Neuronal stem cell (in vitro differentiated cells): ENCODE results near the gene ENG.
A peak's percentile ranks its signal among the peaks of the same experiment; 100 is the strongest.

Experiments
- DNase-seq: peaks from one replicate; pipeline ENCODE4 v3.0.0-alpha.2; 2013; ENCODE audit warnings: low spot score
- H2AFZ ChIP-seq: one replicate; pipeline ENCODE4 v1.6.1; 2013; ENCODE audit warnings: mild to moderate bottlenecking, low read length, inconsistent platforms
- H2AK5ac ChIP-seq: 2 replicates; pipeline ENCODE4 v1.6.1; 2013; ENCODE audit warnings: low read depth, mild to moderate bottlenecking, inconsistent platforms, low read length, moderate library complexity, mixed read lengths
- H2BK120ac ChIP-seq: 2 replicates; pipeline ENCODE4 v1.6.1; 2013; ENCODE audit warnings: low read depth, mild to moderate bottlenecking, inconsistent platforms, low read length, moderate library complexity, mixed read lengths
- H2BK12ac ChIP-seq: one replicate; pipeline ENCODE4 v1.6.1; 2013; ENCODE audit warnings: low read length, inconsistent platforms
- H2BK15ac ChIP-seq: 2 replicates; pipeline ENCODE4 v1.6.1; 2013; ENCODE audit warnings: mild to moderate bottlenecking, low read length, inconsistent platforms, mixed read lengths
- H2BK5ac ChIP-seq: one replicate; pipeline ENCODE4 v1.6.1; 2013; ENCODE audit warnings: inconsistent platforms, mild to moderate bottlenecking, low read length, moderate library complexity
- H3K14ac ChIP-seq: one replicate; pipeline ENCODE4 v1.6.1; 2013; ENCODE audit warnings: low read length, inconsistent platforms
- H3K18ac ChIP-seq: 2 replicates; pipeline ENCODE4 v1.6.1; 2013; ENCODE audit warnings: low read length, inconsistent platforms
- H3K23ac ChIP-seq: 2 replicates; pipeline ENCODE4 v1.6.1; 2013; ENCODE audit warnings: low read depth, mild to moderate bottlenecking, mixed read lengths, low read length, inconsistent platforms; ENCODE audit not compliant: poor library complexity
- H3K27ac ChIP-seq: replicated peaks from 3 replicates; pipeline ENCODE4 v1.5.1; 2013; ENCODE audit warnings: low read length, inconsistent platforms
- H3K27me3 ChIP-seq, 3 experiments: 2 replicates each; pipeline ENCODE4 v1.6.1; 2013; ENCODE audit warnings: low read length in 3 of 3, mild to moderate bottlenecking in 2 of 3, inconsistent platforms in 1 of 3, low read depth in 1 of 3, mixed read lengths in 1 of 3, moderate library complexity in 1 of 3; ENCODE audit not compliant: control insufficient read depth in 3 of 3, insufficient read depth in 3 of 3
- H3K36me3 ChIP-seq, 2 donors: replicated peaks in 1 of 2; 2 replicates each; pipeline ENCODE4 v1.6.1; 2013; ENCODE audit warnings: low read length in 2 of 2; ENCODE audit not compliant: control insufficient read depth in 2 of 2, insufficient read depth in 2 of 2
- H3K4ac ChIP-seq: 2 replicates; pipeline ENCODE4 v1.6.1; 2013; ENCODE audit warnings: inconsistent platforms, mild to moderate bottlenecking, low read length, moderate library complexity
- H3K4me1 ChIP-seq, 2 donors: 1 replicate in 1 of 2; 2 replicates in 1 of 2; pipeline ENCODE4 v1.6.1; 2013; ENCODE audit warnings: low read length in 2 of 2, low read depth in 1 of 2; ENCODE audit not compliant: control insufficient read depth in 2 of 2, insufficient read depth in 1 of 2
- H3K4me2 ChIP-seq: one replicate; pipeline ENCODE4 v1.6.1; 2013; ENCODE audit warnings: mild to moderate bottlenecking, low read length, inconsistent platforms; ENCODE audit not compliant: insufficient read depth, poor library complexity, severe bottlenecking
- H3K4me3 ChIP-seq, 2 donors: 2 replicates each; pipeline ENCODE4 v1.5.1; 2013; ENCODE audit warnings: low read length in 2 of 2, mild to moderate bottlenecking in 2 of 2, inconsistent platforms in 1 of 2, moderate library complexity in 1 of 2
- H3K79me1 ChIP-seq: one replicate; pipeline ENCODE4 v1.6.1; 2013; ENCODE audit warnings: low read depth, mild to moderate bottlenecking, inconsistent platforms, low read length, moderate library complexity
- H3K9ac ChIP-seq: one replicate; pipeline ENCODE4 v1.6.1; 2013; ENCODE audit warnings: mild to moderate bottlenecking, low read depth, low read length, inconsistent platforms; ENCODE audit not compliant: poor library complexity
- H3K9me3 ChIP-seq, 2 donors: replicated peaks in 1 of 2; 2 replicates each; pipeline versions ENCODE3 to v1.6.1; 2013; ENCODE audit warnings: low read length in 2 of 2, mild to moderate bottlenecking in 2 of 2, inconsistent platforms in 1 of 2, low read depth in 1 of 2, mixed read lengths in 1 of 2, moderate library complexity in 1 of 2; ENCODE audit not compliant: control insufficient read depth in 2 of 2, insufficient read depth in 1 of 2
- H4K8ac ChIP-seq: one replicate; pipeline ENCODE4 v1.6.1; 2013; ENCODE audit warnings: low read depth, mild to moderate bottlenecking, inconsistent platforms, low read length, moderate library complexity
- H4K91ac ChIP-seq: one replicate; pipeline ENCODE4 v1.6.1; 2013; ENCODE audit warnings: low read length, low read depth, mild to moderate bottlenecking, inconsistent platforms; ENCODE audit not compliant: poor library complexity
- WGBS, 2 donors: extraction: QIAGEN DNeasy Blood & Tissue Kit; methylation state at CpG; one replicate each; pipeline ENCODE4 v1.1.7; 2013; ENCODE audit warnings: missing lambda C conversion rate in 2 of 2, mixed read lengths in 1 of 2; ENCODE audit not compliant: insufficient read length in 2 of 2, insufficient replicate concordance in 1 of 2; ENCODE audit errors: extremely low coverage in 2 of 2; 5-methylcytosine and 5-hydroxymethylcytosine counted together

The ENG gene

DNA sequence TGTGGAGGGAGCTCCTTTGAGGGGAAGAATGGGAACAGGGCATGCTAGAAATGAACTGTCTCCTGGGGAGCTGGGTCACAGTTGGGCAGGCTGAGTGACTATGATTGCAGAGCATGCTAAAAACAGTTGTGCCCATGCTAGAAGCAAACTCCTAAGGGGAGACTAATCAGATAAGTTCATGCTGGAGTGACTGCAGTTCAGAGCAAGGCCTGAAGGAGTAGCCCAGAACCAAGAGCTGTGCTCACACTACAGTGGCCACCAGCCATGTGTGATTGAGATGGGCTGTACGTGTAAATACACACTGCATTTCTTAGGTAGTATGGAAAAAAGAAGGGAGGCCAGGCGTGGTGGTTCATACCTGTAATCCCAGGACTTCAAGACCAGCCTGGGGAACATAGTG lies 33.3 kb upstream of the ENG start:
- Histone ChIP-seq H4K8ac (no peak overlapping the region), H2BK15ac (no peak overlapping the region), H3K23ac (no peak overlapping the region), H3K4me3 (no peak overlapping the region), H3K79me1 (no peaks in the 10 kb centered on the region), H3K18ac (no peak overlapping the region), H2BK12ac (no peak overlapping the region), H3K9ac (no peak overlapping the region), H3K14ac (no peak overlapping the region), H3K4me2 (no peak overlapping the region), H2BK5ac (no peak overlapping the region), H3K27ac (no peak overlapping the region), H3K27me3 (no peaks in the 10 kb centered on the region), H3K4me1 (peaks cover 0 to 2% of the 10 kb centered on the region in 2 donors), H2AK5ac (peak overlapping the region; percentile 23), H2AFZ (no peak overlapping the region), H3K4ac (no peak overlapping the region), H3K9me3 (peaks cover 2 to 5% of the 10 kb centered on the region in 2 donors), H2BK120ac (no peak overlapping the region), H4K91ac (no peak overlapping the region), H3K36me3 (peaks cover 25 to 48% of the 10 kb centered on the region in 2 donors)
- no CpG with 5 or more reads among the region's 2 CpGs for WGBS, 2 donors
- no peak for DNase-seq

DNA sequence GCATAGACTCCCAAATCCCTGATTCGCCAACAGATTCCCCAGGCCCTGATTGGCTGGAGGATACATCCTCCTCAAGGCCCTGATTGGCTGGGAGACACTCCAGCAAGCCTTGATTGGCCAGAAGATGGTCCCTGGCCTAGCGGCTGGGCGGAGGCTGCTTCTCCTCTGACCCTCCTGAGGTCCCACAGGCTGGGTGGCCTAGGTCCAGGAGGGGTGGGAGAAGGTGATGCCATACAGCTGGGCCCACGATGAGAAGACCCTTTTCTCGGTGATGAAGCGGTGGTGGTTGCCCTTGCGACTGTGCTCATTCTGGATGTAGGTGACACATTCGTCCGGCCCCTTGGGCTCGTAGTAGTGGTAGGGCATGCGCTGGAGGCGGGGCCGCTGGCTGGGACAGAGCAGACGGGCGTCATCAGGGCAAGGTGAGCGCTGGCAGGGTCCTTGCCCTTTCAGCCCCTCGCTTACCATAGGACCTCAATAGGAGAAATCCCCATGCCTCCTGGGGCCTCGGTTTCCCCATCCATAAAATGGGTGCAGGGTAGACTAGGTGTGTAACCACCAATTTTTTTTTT lies 32.0 kb upstream of the ENG start:
- WGBS, 2 donors: no CpG with 5 or more reads among the region's 18 CpGs
- Histone ChIP-seq H4K91ac (no peak overlapping the region), H3K4me3 (no peak overlapping the region), H3K4ac (no peak overlapping the region), H2BK120ac (no peak overlapping the region), H2BK12ac (no peak overlapping the region), H3K18ac (no peak overlapping the region), H3K27ac (no peak overlapping the region), H3K23ac (no peak overlapping the region), H3K4me1 (peaks cover 0 to 2% of the 10 kb centered on the region in 2 donors), H3K9me3 (peaks cover 0 to 2% of the 10 kb centered on the region in 2 donors), H2BK5ac (no peak overlapping the region), H2AFZ (no peak overlapping the region), H3K9ac (no peak overlapping the region), H3K4me2 (no peak overlapping the region), H3K27me3 (no peaks in the 10 kb centered on the region), H2AK5ac (no peak overlapping the region), H3K36me3 (peaks cover 21 to 38% of the 10 kb centered on the region in 2 donors), H2BK15ac (no peak overlapping the region), H4K8ac (no peak overlapping the region), H3K79me1 (no peaks in the 10 kb centered on the region), H3K14ac (no peak overlapping the region)
- DNase-seq: no peak

DNA sequence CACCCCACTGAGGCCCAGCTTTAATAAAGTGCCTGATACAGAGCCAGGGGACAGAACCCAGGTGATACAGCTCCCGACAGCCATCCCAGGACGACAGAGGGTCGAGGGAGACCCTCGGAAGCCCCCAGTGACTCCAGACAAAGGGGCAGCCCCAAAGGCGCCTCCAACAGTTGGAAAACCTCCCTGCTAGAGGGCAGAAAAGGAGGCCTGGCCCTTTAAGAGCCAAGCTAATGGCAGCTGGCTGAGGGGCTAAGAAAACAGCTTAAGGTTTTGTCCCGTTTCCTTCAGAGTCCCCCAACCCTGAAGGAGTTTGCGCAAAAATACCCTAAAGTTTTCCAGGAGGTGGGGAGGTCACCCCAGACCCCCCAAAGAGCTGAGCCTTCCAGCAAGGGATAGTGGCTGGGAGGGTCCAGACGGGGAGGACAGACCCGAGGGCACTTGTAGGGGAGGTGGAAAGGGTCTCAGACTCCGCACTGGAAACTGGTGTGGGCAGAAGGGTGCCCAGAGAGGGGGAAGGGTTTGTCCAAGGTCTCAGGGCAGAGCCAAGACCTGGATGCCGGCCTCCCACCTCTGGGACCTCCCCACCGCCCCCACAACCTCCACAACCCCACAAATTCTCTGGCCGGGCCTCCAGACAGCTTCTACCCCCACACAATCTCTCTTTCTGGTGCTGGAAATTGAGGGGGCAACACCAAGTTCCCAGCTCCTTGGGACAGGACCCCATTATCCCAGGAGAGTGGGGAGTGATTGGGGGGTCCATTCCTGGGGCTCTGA lies 31.2 kb upstream of the ENG start:
- H3K4ac ChIP-seq: no peak overlapping the region
- no peak overlapping the region for H3K23ac ChIP-seq
- peak overlapping the region; percentile 44 for H3K9ac ChIP-seq
- H3K79me1 ChIP-seq: no peaks in the 10 kb centered on the region
- DNase-seq: no peak
- peaks cover 19 to 30% of the 10 kb centered on the region in 2 donors for H3K36me3 ChIP-seq
- H3K14ac ChIP-seq: peak overlapping the region; percentile 4
- no peak overlapping the region for H3K4me3 ChIP-seq
- peak overlapping the region; percentile 52 for H3K18ac ChIP-seq
- H3K27me3 ChIP-seq: no peaks in the 10 kb centered on the region
- H3K9me3 ChIP-seq: peaks cover 0 to 2% of the 10 kb centered on the region in 2 donors
- H2AFZ ChIP-seq: no peak overlapping the region
- WGBS, 2 donors: no CpG with 5 or more reads among the region's 13 CpGs
- no peak overlapping the region for H2BK12ac ChIP-seq
- no peak overlapping the region for H2BK120ac ChIP-seq
- no peak overlapping the region for H2BK15ac ChIP-seq
- no peak overlapping the region for H4K8ac ChIP-seq
- H3K4me1 ChIP-seq: peaks cover 0 to 2% of the 10 kb centered on the region in 2 donors
- peak overlapping the region; percentile 53 for H2BK5ac ChIP-seq
- no peak overlapping the region for H4K91ac ChIP-seq
- no peak overlapping the region for H2AK5ac ChIP-seq
- no peak overlapping the region for H3K4me2 ChIP-seq
- no peak overlapping the region for H3K27ac ChIP-seq

DNA sequence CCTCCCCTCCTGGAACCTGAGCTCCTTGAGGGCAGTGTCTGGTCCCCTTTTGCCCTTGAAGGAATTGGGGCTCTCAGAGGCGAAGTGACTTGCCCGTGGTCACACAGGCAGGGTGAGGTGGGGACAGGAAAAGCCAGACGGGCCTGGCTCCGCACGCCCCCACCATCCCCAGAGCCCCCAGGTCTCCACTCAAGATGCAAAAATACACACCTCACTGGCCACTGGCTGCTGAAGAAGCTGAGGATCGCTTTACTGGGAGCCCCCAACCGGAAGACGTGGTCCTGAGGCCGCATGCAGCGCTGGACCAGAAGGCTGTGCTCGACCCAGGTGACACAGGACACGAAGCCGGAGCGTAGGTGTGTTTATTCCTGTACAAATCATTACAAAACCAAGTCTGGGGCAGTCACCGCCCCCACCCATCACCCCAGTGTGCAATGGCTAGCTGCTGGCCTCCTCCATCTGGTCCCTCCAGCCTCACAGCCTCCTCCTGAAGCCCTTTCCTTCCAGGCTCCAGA lies 30.6 kb upstream of the ENG start:
- no peak overlapping the region for H3K9ac ChIP-seq
- H3K79me1 ChIP-seq: no peaks in the 10 kb centered on the region
- H2AFZ ChIP-seq: no peak overlapping the region
- no peak overlapping the region for H3K4me3 ChIP-seq
- no peak overlapping the region for H2BK120ac ChIP-seq
- H2BK5ac ChIP-seq: no peak overlapping the region
- H3K36me3 ChIP-seq: peaks cover 14 to 24% of the 10 kb centered on the region in 2 donors
- H2BK15ac ChIP-seq: no peak overlapping the region
- no peak overlapping the region for H4K8ac ChIP-seq
- H3K9me3 ChIP-seq: peaks cover 0 to 2% of the 10 kb centered on the region in 2 donors
- H2BK12ac ChIP-seq: no peak overlapping the region
- no peak overlapping the region for H2AK5ac ChIP-seq
- H3K4me1 ChIP-seq: peaks cover 0 to 2% of the 10 kb centered on the region in 2 donors
- no peaks in the 10 kb centered on the region for H3K27me3 ChIP-seq
- DNase-seq: no peak
- H3K23ac ChIP-seq: no peak overlapping the region
- no peak overlapping the region for H3K18ac ChIP-seq
- H3K4me2 ChIP-seq: no peak overlapping the region
- peak overlapping the region; percentile 4 for H3K14ac ChIP-seq
- H4K91ac ChIP-seq: no peak overlapping the region
- no peak overlapping the region for H3K27ac ChIP-seq
- H3K4ac ChIP-seq: no peak overlapping the region
- WGBS, 2 donors: no CpG with 5 or more reads among the region's 15 CpGs
